ENCODE data around the gene MKX. TPM values are rescaled to one million over a fixed set of nuclear protein-coding genes. Genes with fewer than 3 reads are reported as not detected.

The MKX gene
- total RNA-seq, 4 donors from 2014 or later = 0.54 to 3.6 (median 0.90) TPM

GRCh38 chr10:27671821-27672220 lies 73.8 kb downstream of the MKX start:
- no peak overlapping the region for H3K4me3 ChIP-seq (replicated peaks in 1 of 3)
- H3K27ac ChIP-seq = no peak overlapping the region
- no peak for DNase-seq
- no peaks in the 10 kb centered on the region for H3K27me3 ChIP-seq
- TF ChIP-seq CTCF (IDR thresholded peaks at IDR 0.05) (no peak), POLR2A (IDR thresholded peaks at IDR 0.05) (no peak)
- no peaks in the 10 kb centered on the region for H3K4me1 ChIP-seq
- H3K9me3 ChIP-seq = no peaks in the 10 kb centered on the region
- 82 to 85% methylated on average over 4 of the region's 4 CpGs for WGBS, 2 donors
- no peaks in the 10 kb centered on the region for H3K36me3 ChIP-seq
- intact Hi-C loops (cut with DNase I) = no loop called here

GRCh38 chr10:27664461-27664860 lies 81.2 kb downstream of the MKX start:
- WGBS, 2 donors = 76 to 77% methylated on average over 5 of the region's 5 CpGs
- no peak overlapping the region for H3K27ac ChIP-seq
- DNase-seq = no peak
- no peaks in the 10 kb centered on the region for H3K4me1 ChIP-seq
- no peaks in the 10 kb centered on the region for H3K9me3 ChIP-seq
- H3K4me3 ChIP-seq (replicated peaks in 1 of 3) = no peak overlapping the region
- no peaks in the 10 kb centered on the region for H3K36me3 ChIP-seq
- TF ChIP-seq CTCF (IDR thresholded peaks at IDR 0.05) = no peak
- no peak for TF ChIP-seq POLR2A (IDR thresholded peaks at IDR 0.05)
- intact Hi-C loops (cut with DNase I) = no loop called here
- H3K27me3 ChIP-seq = no peaks in the 10 kb centered on the region

GRCh38 chr10:27663621-27664020 lies 82.0 kb downstream of the MKX start:
- DNase-seq = no peak
- intact Hi-C loops (cut with DNase I) = no loop called here
- TF ChIP-seq CTCF (IDR thresholded peaks at IDR 0.05) = no peak
- no peak for TF ChIP-seq POLR2A (IDR thresholded peaks at IDR 0.05)
- Histone ChIP-seq H3K9me3 (no peaks in the 10 kb centered on the region), H3K4me3 (replicated peaks in 1 of 3) (no peak overlapping the region), H3K27me3 (no peaks in the 10 kb centered on the region), H3K4me1 (no peaks in the 10 kb centered on the region), H3K27ac (no peak overlapping the region), H3K36me3 (no peaks in the 10 kb centered on the region)

GRCh38 chr10:27661514-27662286 lies 83.9 kb downstream of the MKX start:
- Histone ChIP-seq H3K9me3 (no peaks in the 10 kb centered on the region), H3K4me3 (replicated peaks in 1 of 3) (no peak overlapping the region), H3K36me3 (no peaks in the 10 kb centered on the region), H3K27ac (no peak overlapping the region), H3K4me1 (no peaks in the 10 kb centered on the region), H3K27me3 (no peaks in the 10 kb centered on the region)
- no peak for TF ChIP-seq CTCF (IDR thresholded peaks at IDR 0.05)
- TF ChIP-seq POLR2A (IDR thresholded peaks at IDR 0.05) = no peak
- 77 to 90% methylated on average over 3 of the region's 3 CpGs for WGBS, 2 donors
- intact Hi-C loops (cut with DNase I) = no loop called here
- no peak for DNase-seq

GRCh38 chr10:27660711-27661110 lies 84.9 kb downstream of the MKX start:
- DNase-seq = no peak
- no peak overlapping the region for H3K4me3 ChIP-seq (replicated peaks in 1 of 3)
- intact Hi-C loops (cut with DNase I) = no loop called here
- 53 to 63% methylated on average over 4 of the region's 4 CpGs for WGBS, 2 donors
- no peaks in the 10 kb centered on the region for H3K27me3 ChIP-seq
- H3K9me3 ChIP-seq = no peaks in the 10 kb centered on the region
- TF ChIP-seq CTCF (IDR thresholded peaks at IDR 0.05) (no peak), POLR2A (IDR thresholded peaks at IDR 0.05) (no peak)
- H3K4me1 ChIP-seq = no peaks in the 10 kb centered on the region
- no peaks in the 10 kb centered on the region for H3K36me3 ChIP-seq
- H3K27ac ChIP-seq = no peak overlapping the region

Data from thyroid gland (tissue), 4 donors.